ENCODE measurements around the gene DNAJC1. TPM values are rescaled to one million over a fixed set of nuclear protein-coding genes. Genes with fewer than 3 reads are reported as not detected.

The DNAJC1 gene
- total and polyA plus RNA-seq, 4 donors: 21.2 to 48.1 (median 32.5) TPM

DNA sequence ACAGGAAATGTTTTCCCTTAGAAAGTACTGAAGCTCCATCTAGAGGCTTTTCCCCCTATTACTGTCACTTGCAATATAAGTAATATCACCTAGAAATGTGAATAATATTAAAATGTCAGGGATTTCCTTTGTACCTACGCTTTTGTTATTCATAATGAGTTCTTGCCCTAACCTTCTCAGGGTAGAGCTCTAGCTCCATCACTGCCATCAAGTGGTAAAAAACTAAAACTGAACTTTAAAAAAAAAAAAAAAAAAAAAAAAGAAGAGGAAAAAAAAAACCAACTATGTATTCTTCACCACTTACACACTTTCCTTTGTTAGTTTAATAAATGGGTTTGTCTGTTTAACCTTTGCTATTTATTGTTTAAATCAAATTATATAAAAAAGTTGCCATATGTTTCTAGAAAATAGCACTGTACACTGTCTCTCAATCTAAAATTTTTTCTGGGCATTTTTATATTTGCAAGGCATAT, 49.9 kb downstream of the DNAJC1 start:
- no peak overlapping the region for H3K9ac ChIP-seq (ENCODE audit: low read depth in 1 of 2, low read length in 2 of 2)
- H3K27me3 ChIP-seq (ENCODE audit: control insufficient read depth in 4 of 4, insufficient read depth in 4 of 4, low read length in 3 of 4): no peaks in the 10 kb centered on the region
- no peak overlapping the region for H3K27ac ChIP-seq (ENCODE audit: low read depth in 1 of 2, low read length in 2 of 2)
- no peak overlapping the region for H3K4me3 ChIP-seq (ENCODE audit: low read depth in 1 of 3, low read length in 3 of 3)
- WGBS: 5% methylated on average over 1 of the region's 1 CpG
- no peaks in the 10 kb centered on the region for H3K9me3 ChIP-seq (ENCODE audit: control insufficient read depth in 4 of 4, low read length in 3 of 4)
- no peak for DNase-seq (ENCODE audit: low spot score)
- TF ChIP-seq, protein P1, sequence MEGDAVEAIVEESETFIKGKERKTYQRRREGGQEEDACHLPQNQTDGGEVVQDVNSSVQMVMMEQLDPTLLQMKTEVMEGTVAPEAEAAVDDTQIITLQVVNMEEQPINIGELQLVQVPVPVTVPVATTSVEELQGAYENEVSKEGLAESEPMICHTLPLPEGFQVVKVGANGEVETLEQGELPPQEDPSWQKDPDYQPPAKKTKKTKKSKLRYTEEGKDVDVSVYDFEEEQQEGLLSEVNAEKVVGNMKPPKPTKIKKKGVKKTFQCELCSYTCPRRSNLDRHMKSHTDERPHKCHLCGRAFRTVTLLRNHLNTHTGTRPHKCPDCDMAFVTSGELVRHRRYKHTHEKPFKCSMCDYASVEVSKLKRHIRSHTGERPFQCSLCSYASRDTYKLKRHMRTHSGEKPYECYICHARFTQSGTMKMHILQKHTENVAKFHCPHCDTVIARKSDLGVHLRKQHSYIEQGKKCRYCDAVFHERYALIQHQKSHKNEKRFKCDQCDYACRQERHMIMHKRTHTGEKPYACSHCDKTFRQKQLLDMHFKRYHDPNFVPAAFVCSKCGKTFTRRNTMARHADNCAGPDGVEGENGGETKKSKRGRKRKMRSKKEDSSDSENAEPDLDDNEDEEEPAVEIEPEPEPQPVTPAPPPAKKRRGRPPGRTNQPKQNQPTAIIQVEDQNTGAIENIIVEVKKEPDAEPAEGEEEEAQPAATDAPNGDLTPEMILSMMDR (IDR thresholded peaks at IDR 0.05; ENCODE audit: low read depth, low read length, missing input control): peak; percentile 27
- TF ChIP-seq RXRA (IDR thresholded peaks at IDR 0.05) (no peak), RAD21 (IDR thresholded peaks at IDR 0.05) (peak; percentile 72 to 75)
- H3K4me1 ChIP-seq (ENCODE audit: control insufficient read depth in 4 of 4, insufficient read depth in 4 of 4, low read length in 3 of 4): no peaks in the 10 kb centered on the region
- H3K36me3 ChIP-seq (ENCODE audit: control insufficient read depth in 4 of 4, insufficient read depth in 3 of 4, low read depth in 1 of 4, low read length in 3 of 4): no peaks in the 10 kb centered on the region

DNA sequence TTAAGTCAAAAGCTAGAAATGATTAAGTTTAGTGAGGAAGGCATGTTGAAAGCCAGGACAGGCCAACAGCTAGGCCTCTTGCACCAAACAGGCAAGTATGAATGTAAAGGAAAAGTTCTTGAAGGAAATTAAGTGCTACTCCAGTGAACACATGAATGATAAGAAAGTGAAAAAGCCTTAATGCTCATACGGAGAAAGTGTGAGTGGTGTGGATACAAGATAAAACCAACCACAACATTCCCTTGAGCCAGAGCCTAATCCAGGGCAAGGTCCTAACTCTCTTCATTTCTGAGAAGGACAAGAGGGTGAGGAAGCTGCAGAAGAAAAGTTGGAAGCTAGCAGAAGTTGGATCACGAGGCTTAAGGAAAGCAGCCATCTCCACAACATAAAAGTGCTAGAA, 53.0 kb downstream of the DNAJC1 start:
- Histone ChIP-seq H3K4me3 (ENCODE audit: low read depth in 1 of 3, low read length in 3 of 3) (no peak overlapping the region), H3K9me3 (ENCODE audit: control insufficient read depth in 4 of 4, low read length in 3 of 4) (no peaks in the 10 kb centered on the region), H3K36me3 (ENCODE audit: control insufficient read depth in 4 of 4, insufficient read depth in 3 of 4, low read depth in 1 of 4, low read length in 3 of 4) (no peaks in the 10 kb centered on the region), H3K9ac (ENCODE audit: low read depth in 1 of 2, low read length in 2 of 2) (no peak overlapping the region), H3K4me1 (ENCODE audit: control insufficient read depth in 4 of 4, insufficient read depth in 4 of 4, low read length in 3 of 4) (no peaks in the 10 kb centered on the region), H3K27ac (ENCODE audit: low read depth in 1 of 2, low read length in 2 of 2) (no peak overlapping the region), H3K27me3 (ENCODE audit: control insufficient read depth in 4 of 4, insufficient read depth in 4 of 4, low read length in 3 of 4) (no peaks in the 10 kb centered on the region)
- TF ChIP-seq HNF4A (conservative IDR thresholded peaks at IDR 0.05): no peak
- TF ChIP-seq, protein P2, sequence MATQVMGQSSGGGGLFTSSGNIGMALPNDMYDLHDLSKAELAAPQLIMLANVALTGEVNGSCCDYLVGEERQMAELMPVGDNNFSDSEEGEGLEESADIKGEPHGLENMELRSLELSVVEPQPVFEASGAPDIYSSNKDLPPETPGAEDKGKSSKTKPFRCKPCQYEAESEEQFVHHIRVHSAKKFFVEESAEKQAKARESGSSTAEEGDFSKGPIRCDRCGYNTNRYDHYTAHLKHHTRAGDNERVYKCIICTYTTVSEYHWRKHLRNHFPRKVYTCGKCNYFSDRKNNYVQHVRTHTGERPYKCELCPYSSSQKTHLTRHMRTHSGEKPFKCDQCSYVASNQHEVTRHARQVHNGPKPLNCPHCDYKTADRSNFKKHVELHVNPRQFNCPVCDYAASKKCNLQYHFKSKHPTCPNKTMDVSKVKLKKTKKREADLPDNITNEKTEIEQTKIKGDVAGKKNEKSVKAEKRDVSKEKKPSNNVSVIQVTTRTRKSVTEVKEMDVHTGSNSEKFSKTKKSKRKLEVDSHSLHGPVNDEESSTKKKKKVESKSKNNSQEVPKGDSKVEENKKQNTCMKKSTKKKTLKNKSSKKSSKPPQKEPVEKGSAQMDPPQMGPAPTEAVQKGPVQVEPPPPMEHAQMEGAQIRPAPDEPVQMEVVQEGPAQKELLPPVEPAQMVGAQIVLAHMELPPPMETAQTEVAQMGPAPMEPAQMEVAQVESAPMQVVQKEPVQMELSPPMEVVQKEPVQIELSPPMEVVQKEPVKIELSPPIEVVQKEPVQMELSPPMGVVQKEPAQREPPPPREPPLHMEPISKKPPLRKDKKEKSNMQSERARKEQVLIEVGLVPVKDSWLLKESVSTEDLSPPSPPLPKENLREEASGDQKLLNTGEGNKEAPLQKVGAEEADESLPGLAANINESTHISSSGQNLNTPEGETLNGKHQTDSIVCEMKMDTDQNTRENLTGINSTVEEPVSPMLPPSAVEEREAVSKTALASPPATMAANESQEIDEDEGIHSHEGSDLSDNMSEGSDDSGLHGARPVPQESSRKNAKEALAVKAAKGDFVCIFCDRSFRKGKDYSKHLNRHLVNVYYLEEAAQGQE (IDR thresholded peaks at IDR 0.05): no peak
- TF ChIP-seq TAF1 (conservative IDR thresholded peaks at IDR 0.05): no peak
- TF ChIP-seq RAD21 (IDR thresholded peaks at IDR 0.05): no peak
- no peak for TF ChIP-seq EGR1 (IDR thresholded peaks at IDR 0.05; ENCODE audit: low read depth in 2 of 2)
- WGBS: 87% methylated on average over 2 of the region's 2 CpGs
- DNase-seq (ENCODE audit: low spot score): no peak

DNA sequence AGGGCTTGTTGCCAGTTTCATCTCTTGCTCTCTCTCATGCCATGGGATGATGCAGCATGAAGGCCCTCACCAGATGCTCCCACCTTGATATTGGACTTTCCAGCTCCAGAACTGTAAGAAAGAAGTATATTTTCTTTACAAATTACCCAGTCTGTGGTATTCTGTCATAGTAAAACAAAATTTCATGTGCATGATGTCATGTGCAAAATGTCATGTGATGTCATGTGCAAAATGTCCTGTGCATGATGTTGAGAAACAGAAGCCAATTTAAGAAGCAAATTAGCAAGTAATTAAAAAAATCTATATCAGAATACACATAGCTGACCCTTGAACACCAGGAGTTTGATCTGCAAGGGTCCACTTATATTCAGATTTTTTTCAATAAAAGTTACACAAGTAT, 56.6 kb downstream of the DNAJC1 start:
- no peak for DNase-seq (ENCODE audit: low spot score)
- no peaks in the 10 kb centered on the region for H3K36me3 ChIP-seq (ENCODE audit: control insufficient read depth in 4 of 4, insufficient read depth in 3 of 4, low read depth in 1 of 4, low read length in 3 of 4)
- H3K4me1 ChIP-seq (ENCODE audit: control insufficient read depth in 4 of 4, insufficient read depth in 4 of 4, low read length in 3 of 4): peaks cover 0 to 3% (median 0%) of the 10 kb centered on the region in 4 donors
- no peak overlapping the region for H3K27ac ChIP-seq (ENCODE audit: low read depth in 1 of 2, low read length in 2 of 2)
- no peaks in the 10 kb centered on the region for H3K9me3 ChIP-seq (ENCODE audit: control insufficient read depth in 4 of 4, low read length in 3 of 4)
- no peak overlapping the region for H3K9ac ChIP-seq (ENCODE audit: low read depth in 1 of 2, low read length in 2 of 2)
- no peak overlapping the region for H3K4me3 ChIP-seq (ENCODE audit: low read depth in 1 of 3, low read length in 3 of 3)
- TF ChIP-seq, protein P3, sequence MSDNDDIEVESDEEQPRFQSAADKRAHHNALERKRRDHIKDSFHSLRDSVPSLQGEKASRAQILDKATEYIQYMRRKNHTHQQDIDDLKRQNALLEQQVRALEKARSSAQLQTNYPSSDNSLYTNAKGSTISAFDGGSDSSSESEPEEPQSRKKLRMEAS (IDR thresholded peaks at IDR 0.05): no peak
- TF ChIP-seq, protein P4, sequence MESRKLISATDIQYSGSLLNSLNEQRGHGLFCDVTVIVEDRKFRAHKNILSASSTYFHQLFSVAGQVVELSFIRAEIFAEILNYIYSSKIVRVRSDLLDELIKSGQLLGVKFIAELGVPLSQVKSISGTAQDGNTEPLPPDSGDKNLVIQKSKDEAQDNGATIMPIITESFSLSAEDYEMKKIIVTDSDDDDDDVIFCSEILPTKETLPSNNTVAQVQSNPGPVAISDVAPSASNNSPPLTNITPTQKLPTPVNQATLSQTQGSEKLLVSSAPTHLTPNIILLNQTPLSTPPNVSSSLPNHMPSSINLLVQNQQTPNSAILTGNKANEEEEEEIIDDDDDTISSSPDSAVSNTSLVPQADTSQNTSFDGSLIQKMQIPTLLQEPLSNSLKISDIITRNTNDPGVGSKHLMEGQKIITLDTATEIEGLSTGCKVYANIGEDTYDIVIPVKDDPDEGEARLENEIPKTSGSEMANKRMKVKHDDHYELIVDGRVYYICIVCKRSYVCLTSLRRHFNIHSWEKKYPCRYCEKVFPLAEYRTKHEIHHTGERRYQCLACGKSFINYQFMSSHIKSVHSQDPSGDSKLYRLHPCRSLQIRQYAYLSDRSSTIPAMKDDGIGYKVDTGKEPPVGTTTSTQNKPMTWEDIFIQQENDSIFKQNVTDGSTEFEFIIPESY (IDR thresholded peaks at IDR 0.05): no peak
- no peak for TF ChIP-seq EGR1 (IDR thresholded peaks at IDR 0.05; ENCODE audit: low read depth in 2 of 2)
- no peak for TF ChIP-seq RXRA (IDR thresholded peaks at IDR 0.05)
- TF ChIP-seq HNF4A (conservative IDR thresholded peaks at IDR 0.05): no peak
- TF ChIP-seq, protein P2 (IDR thresholded peaks at IDR 0.05): no peak
- TF ChIP-seq HNF4G (IDR thresholded peaks at IDR 0.05): no peak
- no peak for TF ChIP-seq SP1 (IDR thresholded peaks at IDR 0.05)
- no peak for TF ChIP-seq FOXA2 (IDR thresholded peaks at IDR 0.05)
- no peak for TF ChIP-seq GABPA (IDR thresholded peaks at IDR 0.05 in 1 of 2, conservative IDR thresholded peaks at IDR 0.05 in 1 of 2)
- no peak for TF ChIP-seq YY1 (IDR thresholded peaks at IDR 0.05)
- no peak for TF ChIP-seq TAF1 (conservative IDR thresholded peaks at IDR 0.05)
- H3K27me3 ChIP-seq (ENCODE audit: control insufficient read depth in 4 of 4, insufficient read depth in 4 of 4, low read length in 3 of 4): no peaks in the 10 kb centered on the region

All from liver (tissue), 9 donors.